ENCODE measurements around the gene SEMA3F. TPM values are rescaled to one million over a fixed set of nuclear protein-coding genes. Genes with fewer than 3 reads are reported as not detected.

The SEMA3F gene
- total RNA-seq, 1 donor from 2014 or later = 15.7 TPM

- DNase-seq (ENCODE audit: low read depth in 2 of 2) = no peak
Measured at GRCh38 chr3:50169858-50170257, 14.7 kb downstream of the SEMA3F start.

- peak; percentile 92 to 94 for DNase-seq (ENCODE audit: low read depth in 2 of 2)
Measured at GRCh38 chr3:50170689-50171088, 15.6 kb downstream of the SEMA3F start.

- DNase-seq (ENCODE audit: low read depth in 2 of 2) = peak in 1 of 2 donors; percentile 40
Measured at GRCh38 chr3:50171540-50172301, 16.6 kb downstream of the SEMA3F start.

DNA sequence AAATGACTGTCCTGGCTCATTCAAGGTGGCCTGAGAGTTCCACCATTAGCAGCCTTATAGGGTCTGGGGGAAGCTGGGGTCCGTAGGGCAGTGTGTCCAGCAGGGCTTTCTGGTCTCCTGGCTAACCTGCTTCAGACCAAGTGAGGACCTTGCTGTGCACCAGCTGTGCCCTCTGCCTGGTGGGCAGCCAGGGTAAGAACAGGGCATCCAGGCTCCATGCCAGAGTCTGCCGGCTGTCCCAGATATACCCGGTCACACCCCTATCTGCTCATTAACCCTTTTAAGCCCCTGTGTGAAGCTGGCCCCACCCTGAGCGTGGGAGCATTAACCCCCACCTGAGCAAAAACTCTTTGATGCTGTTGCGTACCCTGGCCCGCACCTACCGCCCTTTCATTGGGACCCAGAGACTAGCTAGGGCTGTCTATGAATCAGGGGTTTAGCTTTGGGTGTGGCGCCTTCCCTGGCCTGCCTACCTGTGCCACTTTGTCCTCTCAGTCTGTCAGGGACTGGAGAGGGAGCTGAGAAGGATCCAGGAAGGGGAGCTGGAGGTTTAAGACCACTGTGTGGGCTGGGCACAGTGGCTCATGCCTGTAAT, 17.6 kb downstream of the SEMA3F start:
- DNase-seq (ENCODE audit: low read depth in 2 of 2) = no peak

DNA sequence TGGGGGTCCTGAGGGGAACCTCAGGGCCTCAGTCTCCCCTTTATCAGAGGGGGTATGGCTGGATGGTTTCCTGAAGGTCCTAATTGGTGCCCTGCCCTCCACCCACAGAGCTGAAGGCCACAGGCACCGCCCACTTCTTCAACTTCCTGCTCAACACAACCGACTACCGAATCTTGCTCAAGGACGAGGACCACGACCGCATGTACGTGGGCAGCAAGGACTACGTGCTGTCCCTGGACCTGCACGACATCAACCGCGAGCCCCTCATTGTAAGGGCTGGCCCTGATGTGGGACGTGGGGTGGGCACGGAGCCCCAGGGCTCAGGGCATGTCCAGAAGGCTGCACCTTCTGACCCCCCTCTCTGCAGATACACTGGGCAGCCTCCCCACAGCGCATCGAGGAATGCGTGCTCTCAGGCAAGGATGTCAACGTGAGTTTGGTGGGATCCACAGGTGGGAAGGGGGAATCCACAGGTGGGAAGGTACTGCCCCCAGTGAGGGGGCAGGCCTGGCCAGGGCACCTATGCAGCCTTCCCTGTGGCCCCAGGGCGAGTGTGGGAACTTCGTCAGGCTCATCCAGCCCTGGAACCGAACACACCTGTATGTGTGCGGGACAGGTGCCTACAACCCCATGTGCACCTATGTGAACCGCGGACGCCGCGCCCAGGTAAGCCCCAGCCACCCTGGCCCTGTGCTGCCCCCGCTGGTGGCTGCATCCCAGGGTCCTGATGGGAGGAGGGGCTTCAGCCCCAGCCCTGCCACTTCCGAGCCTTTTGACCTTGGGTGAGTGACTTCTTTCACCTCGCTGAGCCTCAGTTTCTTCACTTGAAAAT, 18.8 kb downstream of the SEMA3F start:
- no peak for DNase-seq (ENCODE audit: low read depth in 2 of 2)

GRCh38 chr3:50174517-50174895, 19.4 kb downstream of the SEMA3F start:
- no peak for DNase-seq (ENCODE audit: low read depth in 2 of 2)

DNA sequence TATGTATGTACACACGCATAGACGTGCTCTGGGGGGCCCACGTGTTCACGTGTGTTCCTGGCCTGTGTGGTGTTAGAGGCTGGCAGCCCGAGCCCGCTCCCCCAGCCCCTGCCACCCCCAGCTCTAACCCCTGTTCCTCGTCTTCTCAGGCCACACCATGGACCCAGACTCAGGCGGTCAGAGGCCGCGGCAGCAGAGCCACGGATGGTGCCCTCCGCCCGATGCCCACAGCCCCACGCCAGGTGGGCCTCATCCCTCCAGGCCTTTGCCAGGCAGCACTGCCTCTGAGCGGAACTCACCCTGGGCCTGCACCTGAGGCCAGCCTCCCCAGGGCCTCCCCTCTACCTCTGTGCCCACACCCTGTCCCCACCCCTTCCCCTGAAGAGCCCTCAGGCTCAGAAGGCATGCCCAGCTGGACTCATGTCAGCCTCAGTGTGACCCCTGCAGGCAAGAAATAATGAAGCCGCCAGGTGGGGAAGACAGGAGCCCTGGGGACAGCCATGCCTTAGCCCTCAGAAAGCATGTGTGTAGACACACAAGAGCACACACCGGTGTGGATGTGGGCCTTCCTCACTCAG, 19.9 kb downstream of the SEMA3F start:
- DNase-seq (ENCODE audit: low read depth in 2 of 2) = no peak

GRCh38 chr3:50177346-50177745, 22.2 kb downstream of the SEMA3F start:
- DNase-seq (ENCODE audit: low read depth in 2 of 2) = peak in 1 of 2 donors; percentile 62

DNA sequence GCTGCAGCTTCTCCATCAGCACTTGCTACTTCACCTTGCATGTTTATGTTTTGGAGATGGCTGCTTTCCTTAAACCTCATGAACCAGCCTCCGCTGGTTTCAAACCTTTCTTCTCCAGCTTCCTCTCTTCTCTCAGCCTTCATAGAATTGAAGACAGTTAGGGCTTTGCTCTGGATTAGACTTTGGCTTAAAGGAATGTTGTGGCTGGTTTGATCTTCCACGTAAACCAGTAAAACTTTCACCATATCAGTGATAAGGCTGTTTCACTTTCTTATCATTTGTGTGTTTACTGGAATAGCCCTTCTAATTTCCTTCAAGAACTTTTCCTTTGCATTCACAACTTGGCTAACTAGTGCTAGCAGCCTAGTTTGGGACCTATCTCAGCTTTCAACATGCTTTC, 24.6 kb downstream of the SEMA3F start:
- DNase-seq (ENCODE audit: low read depth in 2 of 2) = no peak

GRCh38 chr3:50181985-50182384, 26.9 kb downstream of the SEMA3F start:
- no peak for DNase-seq (ENCODE audit: low read depth in 2 of 2)

GRCh38 chr3:50182533-50183099, 27.5 kb downstream of the SEMA3F start:
- DNase-seq (ENCODE audit: low read depth in 2 of 2) = no peak

GRCh38 chr3:50183755-50184154, 28.6 kb downstream of the SEMA3F start:
- DNase-seq (ENCODE audit: low read depth in 2 of 2) = no peak

DNA sequence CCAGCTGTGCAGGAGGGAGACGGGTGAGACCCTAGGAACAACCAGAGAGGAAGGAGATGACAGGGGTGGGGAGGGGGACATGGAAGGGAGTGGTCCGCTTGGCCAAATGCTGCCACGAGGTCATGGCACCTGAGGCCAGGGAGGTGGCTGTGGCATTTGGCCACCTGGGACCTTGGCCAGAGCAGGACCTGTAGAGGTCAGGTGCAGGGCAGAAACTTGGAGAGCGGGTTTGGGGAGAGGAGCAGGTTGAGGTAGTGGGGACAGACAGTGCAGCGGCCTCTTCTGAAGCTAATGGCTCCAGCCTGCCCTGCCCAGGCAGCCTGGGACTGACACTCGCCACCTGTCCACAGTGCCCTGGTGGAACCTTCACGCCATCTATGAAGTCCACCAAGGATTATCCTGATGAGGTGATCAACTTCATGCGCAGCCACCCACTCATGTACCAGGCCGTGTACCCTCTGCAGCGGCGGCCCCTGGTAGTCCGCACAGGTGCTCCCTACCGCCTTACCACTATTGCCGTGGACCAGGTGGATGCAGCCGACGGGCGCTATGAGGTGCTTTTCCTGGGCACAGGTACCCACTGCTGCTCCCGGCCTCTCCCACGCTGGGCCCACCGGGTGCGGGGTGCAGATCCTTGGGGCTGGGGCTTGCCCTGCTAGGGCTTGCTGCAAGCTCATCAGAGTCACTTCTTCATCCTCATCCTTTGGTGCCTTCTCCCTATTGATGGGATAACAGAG, 29.3 kb downstream of the SEMA3F start:
- DNase-seq (ENCODE audit: low read depth in 2 of 2) = no peak

- no peak for DNase-seq (ENCODE audit: low read depth in 2 of 2)
Measured at GRCh38 chr3:50185230-50185629, 30.1 kb downstream of the SEMA3F start.

DNA sequence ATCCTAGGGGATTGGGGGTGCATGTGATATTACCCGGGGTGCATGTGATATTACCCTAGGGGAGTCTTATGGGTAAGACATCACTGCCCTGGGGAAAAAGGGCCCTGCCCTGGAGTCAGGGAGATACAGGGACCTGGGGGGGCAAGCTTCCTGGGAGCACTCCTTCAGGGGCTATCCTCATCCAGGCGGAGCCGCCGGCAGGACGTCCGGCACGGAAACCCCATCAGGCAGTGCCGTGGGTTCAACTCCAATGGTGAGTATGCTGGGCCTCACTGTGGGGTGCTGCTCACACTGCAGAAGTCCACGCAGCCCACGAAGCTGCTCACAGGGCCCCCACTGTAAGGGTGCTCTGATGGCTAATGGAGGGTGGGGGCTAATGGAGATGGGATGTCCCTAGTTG, 31.0 kb downstream of the SEMA3F start:
- no peak for DNase-seq (ENCODE audit: low read depth in 2 of 2)

GRCh38 chr3:50187750-50188149, 32.6 kb downstream of the SEMA3F start:
- no peak for DNase-seq (ENCODE audit: low read depth in 2 of 2)

GRCh38 chr3:50189274-50189673, 34.1 kb downstream of the SEMA3F start:
- peak; percentile 74 to 86 for DNase-seq (ENCODE audit: low read depth in 2 of 2)

GRCh38 chr3:50189989-50190388, 34.9 kb downstream of the SEMA3F start:
- no peak for DNase-seq (ENCODE audit: low read depth in 2 of 2)

DNA sequence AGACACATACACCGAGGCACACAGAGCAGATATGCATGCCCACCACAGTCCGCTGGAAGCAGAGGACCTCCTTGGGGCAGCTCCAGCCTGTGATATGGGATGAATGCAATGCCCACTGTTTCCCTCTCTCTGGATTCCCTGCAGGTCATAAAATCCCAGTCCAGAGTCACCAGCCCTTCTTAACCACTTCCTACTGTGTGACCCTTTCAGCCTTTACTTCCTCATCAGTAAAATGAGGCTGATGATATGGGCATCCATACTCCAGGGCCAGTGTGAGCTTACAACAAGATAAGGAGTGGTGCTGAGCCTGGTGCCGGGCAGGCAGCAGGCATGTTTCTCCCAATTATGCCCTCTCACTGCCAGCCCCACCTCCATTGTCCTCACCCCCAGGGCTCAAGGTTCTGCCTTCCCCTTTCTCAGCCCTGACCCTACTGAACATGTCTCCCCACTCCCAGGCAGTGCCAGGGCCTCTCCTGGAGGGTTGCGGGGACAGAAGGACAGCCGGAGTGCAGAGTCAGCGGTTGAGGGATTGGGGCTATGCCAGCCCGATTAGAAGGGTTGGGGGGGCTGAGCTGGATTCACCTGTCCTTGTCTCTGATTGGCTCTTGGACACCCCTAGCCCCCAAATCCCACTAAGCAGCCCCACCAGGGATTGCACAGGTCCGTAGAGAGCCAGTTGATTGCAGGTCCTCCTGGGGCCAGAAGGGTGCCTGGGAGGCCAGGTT, 36.0 kb downstream of the SEMA3F start, which contains the start of gene GNAT1:
TSS of gene GNAT1 (plus strand) at position 675 of the 725 bp plus-strand sequence. CDS start 116 bp downstream, outside the sequence.
- no peak for DNase-seq (ENCODE audit: low read depth in 2 of 2)

DNA sequence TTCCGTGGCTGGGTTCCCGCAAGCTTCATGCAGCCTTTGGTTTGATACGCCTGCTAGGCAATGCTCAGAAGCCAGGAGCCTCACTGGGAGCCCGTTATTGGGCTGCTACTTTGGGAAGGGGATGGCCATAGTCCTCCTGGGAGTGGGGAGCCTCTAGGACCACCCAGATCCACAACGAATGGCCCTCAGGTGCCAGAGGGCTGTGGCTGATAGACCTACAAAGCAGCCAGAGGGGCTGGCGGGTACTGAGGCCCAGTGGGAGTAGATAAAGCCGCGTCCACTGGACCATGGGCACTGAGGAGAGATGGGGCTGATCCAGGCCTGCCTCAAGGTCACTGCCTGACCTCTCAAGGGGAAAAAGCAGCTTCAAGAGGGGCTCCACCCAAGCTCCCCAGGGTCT, 37.0 kb downstream of the SEMA3F start:
- no peak for DNase-seq (ENCODE audit: low read depth in 2 of 2)

Measured in dermis microvascular lymphatic vessel endothelial cell (primary cell).